HG03280 (cell line): Measurements from ENCODE around the gene POC1A.
"Not testable (repeated sequence)": the region's sequence is repeated elsewhere in the genome, so short reads cannot be mapped to it uniquely, and the experiment has no call there.

Experiments
- ATAC-seq: cut with Tn5 transposase; IDR thresholded peaks from one replicate; pipeline ENCODE4 v1.9.1; 2021; ENCODE audit warnings: mild to moderate bottlenecking, moderate library complexity; ENCODE audit not compliant: unreplicated experiment

Gene POC1A

GRCh38 chr3:52036222-52036694 is 118.0 kb downstream of the POC1A start:
- ATAC-seq: no peak

GRCh38 chr3:52034651-52035050 is 119.6 kb downstream of the POC1A start:
- ATAC-seq: no peak

GRCh38 chr3:52034212-52034611 is 120.0 kb downstream of the POC1A start:
- ATAC-seq: no peak

GRCh38 chr3:52033748-52034147 is 120.5 kb downstream of the POC1A start:
- ATAC-seq: not testable (repeated sequence)

GRCh38 chr3:52032702-52033408 is 121.4 kb downstream of the POC1A start:
- ATAC-seq: no peak

GRCh38 chr3:52031896-52032295 is 122.3 kb downstream of the POC1A start:
- no peak for ATAC-seq

GRCh38 chr3:52030714-52031310 is 123.4 kb downstream of the POC1A start:
- no peak for ATAC-seq

- no peak for ATAC-seq
Measured at GRCh38 chr3:52029535-52029934, 124.7 kb downstream of the POC1A start.

GRCh38 chr3:52029053-52029452 is 125.2 kb downstream of the POC1A start:
- no peak for ATAC-seq

- no peak for ATAC-seq
Measured at GRCh38 chr3:52028572-52028971, 125.7 kb downstream of the POC1A start.

- no peak for ATAC-seq
Measured at GRCh38 chr3:52026041-52026440, 128.2 kb downstream of the POC1A start.

- ATAC-seq: no peak
Measured at GRCh38 chr3:52025453-52025852, 128.8 kb downstream of the POC1A start.
